ENCODE measurements around the gene UNC5B. TPM values are rescaled to one million over a fixed set of nuclear protein-coding genes. Genes with fewer than 3 reads are reported as not detected.

UNC5B gene
- total and polyA plus RNA-seq, 2 donors from 2014 or later, result 5.5 to 22.6 TPM

- intact Hi-C loops (cut with DNase I), result loop anchor here (10.0 kb wide), 1 partner anchor 286 kb away; no protein-coding TSS in a partner anchor
- no peaks in the 10 kb centered on the region for H3K36me3 ChIP-seq (ENCODE audit: control insufficient read depth in 2 of 3, insufficient read depth in 3 of 3, low read length in 3 of 3)
- H3K27ac ChIP-seq (ENCODE audit: low read depth in 2 of 2, low read length in 2 of 2), result no peak overlapping the region
- FAIRE-seq (no peak), DNase-seq (peak in 1 of 5 donors; percentile 49)
- H3K4me3 ChIP-seq (ENCODE audit: low read length in 3 of 3), result no peak overlapping the region
- peaks cover 2% of the 10 kb centered on the region for H3K27me3 ChIP-seq (ENCODE audit: control insufficient read depth, insufficient read depth, low read length)
- no peaks in the 10 kb centered on the region for H3K9me3 ChIP-seq (ENCODE audit: control insufficient read depth in 2 of 3, insufficient read depth in 1 of 3, low read length in 3 of 3)
- no peak for TF ChIP-seq CTCF (IDR thresholded peaks at IDR 0.05; ENCODE audit: borderline replicate concordance, extremely low read depth, insufficient read depth)
- H3K9ac ChIP-seq (ENCODE audit: low read length in 3 of 3), result no peak overlapping the region
- peaks cover 3 to 11% (median 10%) of the 10 kb centered on the region in 3 donors for H3K4me1 ChIP-seq (ENCODE audit: control insufficient read depth in 2 of 3, insufficient read depth in 2 of 3, low read depth in 1 of 3, low read length in 3 of 3)
These were observed 1.3 kb upstream of the UNC5B start for GRCh38 chr10:71211053-71211452.

- Histone ChIP-seq H3K9ac (ENCODE audit: low read length in 3 of 3) (peak overlapping the region; percentile 20 to 57 (median 47)), H3K27ac (ENCODE audit: low read depth in 2 of 2, low read length in 2 of 2) (peak overlapping the region in 1 of 2 donors; percentile 10), H3K4me1 (ENCODE audit: control insufficient read depth in 2 of 3, insufficient read depth in 2 of 3, low read depth in 1 of 3, low read length in 3 of 3) (peaks cover 3 to 18% (median 16%) of the 10 kb centered on the region in 3 donors), H3K27me3 (ENCODE audit: control insufficient read depth, insufficient read depth, low read length) (peaks cover 2% of the 10 kb centered on the region), H3K4me3 (ENCODE audit: low read length in 3 of 3) (peak overlapping the region; percentile 46 to 57 (median 51)), H3K36me3 (ENCODE audit: control insufficient read depth in 2 of 3, insufficient read depth in 3 of 3, low read length in 3 of 3) (no peaks in the 10 kb centered on the region), H3K9me3 (ENCODE audit: control insufficient read depth in 2 of 3, insufficient read depth in 1 of 3, low read length in 3 of 3) (no peaks in the 10 kb centered on the region)
- no peak for TF ChIP-seq CTCF (IDR thresholded peaks at IDR 0.05; ENCODE audit: borderline replicate concordance, extremely low read depth, insufficient read depth)
- DNase-seq (no peak), FAIRE-seq (no peak)
- intact Hi-C loops (cut with DNase I), result loop anchor here (10.0 kb wide), 1 partner anchor 287 kb away; no protein-coding TSS in a partner anchor
These were observed 524 bp upstream of the UNC5B start for GRCh38 chr10:71211775-71212317.

- no peaks in the 10 kb centered on the region for H3K36me3 ChIP-seq (ENCODE audit: control insufficient read depth in 2 of 3, insufficient read depth in 3 of 3, low read length in 3 of 3)
- intact Hi-C loops (cut with DNase I), result loop anchor here (10.0 kb wide), 1 partner anchor 288 kb away; no protein-coding TSS in a partner anchor
- H3K4me1 ChIP-seq (ENCODE audit: control insufficient read depth in 2 of 3, insufficient read depth in 2 of 3, low read depth in 1 of 3, low read length in 3 of 3), result peaks cover 3 to 25% (median 16%) of the 10 kb centered on the region in 3 donors
- peaks cover 2% of the 10 kb centered on the region for H3K27me3 ChIP-seq (ENCODE audit: control insufficient read depth, insufficient read depth, low read length)
- H3K9me3 ChIP-seq (ENCODE audit: control insufficient read depth in 2 of 3, insufficient read depth in 1 of 3, low read length in 3 of 3), result no peaks in the 10 kb centered on the region
- peak overlapping the region; percentile 40 to 45 for H3K27ac ChIP-seq (ENCODE audit: low read depth in 2 of 2, low read length in 2 of 2)
- FAIRE-seq (no peak), DNase-seq (peak in 4 of 5 donors; percentile 79 to 91 (median 85))
- peak overlapping the region; percentile 1 to 69 (median 24) for H3K9ac ChIP-seq (ENCODE audit: low read length in 3 of 3)
- TF ChIP-seq CTCF (IDR thresholded peaks at IDR 0.05; ENCODE audit: borderline replicate concordance, extremely low read depth, insufficient read depth), result no peak
- peak overlapping the region; percentile 58 to 82 (median 77) for H3K4me3 ChIP-seq (ENCODE audit: low read length in 3 of 3)
These were observed 804 bp downstream of the UNC5B start for GRCh38 chr10:71213127-71213621.

All from kidney (tissue), 14 donors.